ENCODE results near the gene PRTN3. TPM values are rescaled to one million over a fixed set of nuclear protein-coding genes. Genes with fewer than 3 reads are reported as not detected.

The PRTN3 gene
- total RNA-seq, 1 experiment from 2014 or later = not detected

Other genes with a start within 250 kb of the PRTN3 start
- 16.4 and 25.5 TPM in 2 replicates for gene POLRMT, start 207.5 kb upstream of the PRTN3 start, total RNA-seq (2014; rRNA removed; shearing (Covaris generic))
- not detected in 2 replicates for gene FGF22, start 201.1 kb upstream of the PRTN3 start, total RNA-seq (2014; rRNA removed; shearing (Covaris generic))
- 33.6 and 53.8 TPM in 2 replicates for gene RNF126, start 177.8 kb upstream of the PRTN3 start, total RNA-seq (2014; rRNA removed; shearing (Covaris generic))
- 29.7 and 59.0 TPM in 2 replicates for gene FSTL3, start 164.6 kb upstream of the PRTN3 start, total RNA-seq (2014; rRNA removed; shearing (Covaris generic))
- not detected in 2 replicates for gene PRSS57, start 145.5 kb upstream of the PRTN3 start, total RNA-seq (2014; rRNA removed; shearing (Covaris generic))
- 0.07 and 1.4 TPM in 2 replicates for gene PALM, start 132.1 kb upstream of the PRTN3 start, total RNA-seq (2014; rRNA removed; shearing (Covaris generic))
- gene MISP, start 89.9 kb upstream of the PRTN3 start, total RNA-seq (2014; rRNA removed; shearing (Covaris generic)) = 0.37 and 0.79 TPM in 2 replicates
- 184 and 196 TPM in 2 replicates for gene PTBP1, start 43.5 kb upstream of the PRTN3 start, total RNA-seq (2014; rRNA removed; shearing (Covaris generic))
- gene PLPPR3, start 19.0 kb upstream of the PRTN3 start, total RNA-seq (2014; rRNA removed; shearing (Covaris generic)) = 2.3 and 3.8 TPM in 2 replicates
- gene AZU1, start 13.2 kb upstream of the PRTN3 start, total RNA-seq (2014; rRNA removed; shearing (Covaris generic)) = not detected in 2 replicates
- not detected in 2 replicates for gene ELANE, start 11.3 kb downstream of the PRTN3 start, total RNA-seq (2014; rRNA removed; shearing (Covaris generic))
- 0.52 and 0.89 TPM in 2 replicates for gene CFD, start 18.7 kb downstream of the PRTN3 start, total RNA-seq (2014; rRNA removed; shearing (Covaris generic))
- 22.7 and 32.8 TPM in 2 replicates for gene MED16, start 52.2 kb downstream of the PRTN3 start, total RNA-seq (2014; rRNA removed; shearing (Covaris generic))
- not detected in 2 replicates for gene RNU6-9, start 52.5 kb downstream of the PRTN3 start, total RNA-seq (2014; rRNA removed; shearing (Covaris generic))
- 30.4 and 37.0 TPM in 2 replicates for gene R3HDM4, start 72.2 kb downstream of the PRTN3 start, total RNA-seq (2014; rRNA removed; shearing (Covaris generic))
- not detected in 2 replicates for gene KISS1R, start 76.3 kb downstream of the PRTN3 start, total RNA-seq (2014; rRNA removed; shearing (Covaris generic))
- 0.71 and 3.7 TPM in 2 replicates for gene ARID3A, start 85.0 kb downstream of the PRTN3 start, total RNA-seq (2014; rRNA removed; shearing (Covaris generic))
- 48.9 and 70.4 TPM in 2 replicates for gene WDR18, start 143.3 kb downstream of the PRTN3 start, total RNA-seq (2014; rRNA removed; shearing (Covaris generic))
- not detected in 2 replicates for gene GRIN3B, start 159.4 kb downstream of the PRTN3 start, total RNA-seq (2014; rRNA removed; shearing (Covaris generic))
- gene TMEM259, start 180.1 kb downstream of the PRTN3 start, total RNA-seq (2014; rRNA removed; shearing (Covaris generic)) = 99.9 and 126 TPM in 2 replicates
- gene RNU6-2, start 180.5 kb downstream of the PRTN3 start, total RNA-seq (2014; rRNA removed; shearing (Covaris generic)) = not detected in 2 replicates
- gene CNN2, start 185.6 kb downstream of the PRTN3 start, total RNA-seq (2014; rRNA removed; shearing (Covaris generic)) = 259 and 333 TPM in 2 replicates
- gene ABCA7, start 199.1 kb downstream of the PRTN3 start, total RNA-seq (2014; rRNA removed; shearing (Covaris generic)) = 9.3 and 13.5 TPM in 2 replicates
- 12.7 and 40.8 TPM in 2 replicates for gene ARHGAP45, start 226.2 kb downstream of the PRTN3 start, total RNA-seq (2014; rRNA removed; shearing (Covaris generic))

Data from M059J (cell line).